ENCODE measurements around the gene PRCD. TPM values are rescaled to one million over a fixed set of nuclear protein-coding genes. Genes with fewer than 3 reads are reported as not detected.
"Not testable (repeated sequence)": the region's sequence is repeated elsewhere in the genome, so short reads cannot be mapped to it uniquely, and the experiment has no call there.

PRCD gene
- total RNA-seq, 6 experiments from 2014 or later = 0.12 to 1.3 (median 0.22) TPM; not detected in 3

DNA sequence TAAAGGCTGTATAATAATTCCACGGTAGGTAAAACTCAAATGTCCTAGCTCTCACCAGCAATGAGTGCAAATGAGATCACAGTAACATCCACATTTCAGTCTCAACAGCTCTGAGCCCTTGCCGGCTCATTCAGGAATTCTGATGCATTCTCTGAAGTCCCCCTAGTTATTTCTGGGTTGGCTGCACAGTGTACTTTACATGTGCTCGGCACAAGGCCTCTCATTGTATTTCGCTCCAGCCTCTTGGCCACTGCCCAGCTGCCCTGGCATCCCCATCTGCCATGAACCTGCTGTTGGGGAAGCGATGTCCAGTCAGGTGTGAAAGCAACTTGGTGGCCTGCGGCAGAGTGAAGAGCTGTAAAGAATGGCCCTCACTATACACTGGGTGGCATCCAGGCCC lies 14.3 kb downstream of the PRCD start:
- DNase-seq (no peak), ATAC-seq (no peak)
- 41% methylated on average over 5 of the region's 6 CpGs for WGBS (ENCODE audit: insufficient coverage, low coverage, low lambda C conversion rate, missing lambda C conversion rate)
- no peaks in the 10 kb centered on the region for H3K36me3 ChIP-seq
- TF ChIP-seq, protein P1, sequence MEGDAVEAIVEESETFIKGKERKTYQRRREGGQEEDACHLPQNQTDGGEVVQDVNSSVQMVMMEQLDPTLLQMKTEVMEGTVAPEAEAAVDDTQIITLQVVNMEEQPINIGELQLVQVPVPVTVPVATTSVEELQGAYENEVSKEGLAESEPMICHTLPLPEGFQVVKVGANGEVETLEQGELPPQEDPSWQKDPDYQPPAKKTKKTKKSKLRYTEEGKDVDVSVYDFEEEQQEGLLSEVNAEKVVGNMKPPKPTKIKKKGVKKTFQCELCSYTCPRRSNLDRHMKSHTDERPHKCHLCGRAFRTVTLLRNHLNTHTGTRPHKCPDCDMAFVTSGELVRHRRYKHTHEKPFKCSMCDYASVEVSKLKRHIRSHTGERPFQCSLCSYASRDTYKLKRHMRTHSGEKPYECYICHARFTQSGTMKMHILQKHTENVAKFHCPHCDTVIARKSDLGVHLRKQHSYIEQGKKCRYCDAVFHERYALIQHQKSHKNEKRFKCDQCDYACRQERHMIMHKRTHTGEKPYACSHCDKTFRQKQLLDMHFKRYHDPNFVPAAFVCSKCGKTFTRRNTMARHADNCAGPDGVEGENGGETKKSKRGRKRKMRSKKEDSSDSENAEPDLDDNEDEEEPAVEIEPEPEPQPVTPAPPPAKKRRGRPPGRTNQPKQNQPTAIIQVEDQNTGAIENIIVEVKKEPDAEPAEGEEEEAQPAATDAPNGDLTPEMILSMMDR (IDR thresholded peaks at IDR 0.05) = no peak
- no peak for TF ChIP-seq POLR2A (IDR thresholded peaks at IDR 0.05)
- peaks cover 0 to 40% (median 7%) of the 10 kb centered on the region in 4 donors for H3K4me1 ChIP-seq
- H3K9me3 ChIP-seq = no peaks in the 10 kb centered on the region
- no peaks in the 10 kb centered on the region for H3K27me3 ChIP-seq
- no peak overlapping the region for H3K4me3 ChIP-seq
- intact Hi-C loops (cut with DNase I) = no loop called here
- no peak overlapping the region for H3K27ac ChIP-seq

DNA sequence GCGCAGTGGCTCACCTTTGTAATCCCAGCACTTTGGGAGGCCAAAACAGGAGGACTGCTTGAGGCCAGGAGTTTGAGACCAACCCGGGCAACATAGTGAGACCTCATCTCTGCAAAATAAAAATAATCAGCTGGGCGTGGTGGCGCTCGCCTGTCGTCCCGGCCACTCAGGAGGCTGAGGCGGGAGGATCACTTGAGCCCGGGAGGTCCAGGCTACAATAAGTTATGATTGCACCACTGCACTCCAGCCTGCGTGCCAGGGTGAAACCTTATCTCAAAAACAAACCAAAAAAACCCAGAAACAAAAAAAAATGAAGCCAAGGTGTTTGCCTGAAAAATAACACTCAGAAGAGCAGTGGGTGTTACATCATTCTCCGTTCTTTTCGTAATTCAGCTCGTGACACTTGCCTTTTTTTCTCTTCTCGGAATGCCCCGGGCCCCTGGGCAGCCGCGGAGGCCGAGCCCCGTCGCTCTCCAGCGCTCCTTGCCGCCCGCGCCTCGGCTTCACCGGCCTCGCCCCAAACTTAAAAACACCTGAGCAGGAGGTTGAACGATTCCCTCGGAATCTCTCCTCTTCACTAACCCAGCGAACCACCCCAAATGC lies 17.0 kb downstream of the PRCD start:
- ATAC-seq (peak; percentile 54 to 66 (median 60)), DNase-seq (peak in 1 of 3 donors; percentile 57)
- 13% methylated on average over 27 of the region's 30 CpGs for WGBS (ENCODE audit: insufficient coverage, low coverage, low lambda C conversion rate, missing lambda C conversion rate)
- intact Hi-C loops (cut with DNase I) = no loop called here
- no peaks in the 10 kb centered on the region for H3K27me3 ChIP-seq
- peak overlapping the region; percentile 73 to 95 (median 86) for H3K4me3 ChIP-seq
- peaks cover 0 to 11% (median 6%) of the 10 kb centered on the region in 4 donors for H3K36me3 ChIP-seq
- H3K4me1 ChIP-seq = peaks cover 0 to 36% (median 2%) of the 10 kb centered on the region in 4 donors
- H3K9me3 ChIP-seq = no peaks in the 10 kb centered on the region
- peak overlapping the region; percentile 79 to 96 (median 93) for H3K27ac ChIP-seq
- no peak for TF ChIP-seq POLR2A (IDR thresholded peaks at IDR 0.05)
- TF ChIP-seq, protein P1 (IDR thresholded peaks at IDR 0.05) = no peak

DNA sequence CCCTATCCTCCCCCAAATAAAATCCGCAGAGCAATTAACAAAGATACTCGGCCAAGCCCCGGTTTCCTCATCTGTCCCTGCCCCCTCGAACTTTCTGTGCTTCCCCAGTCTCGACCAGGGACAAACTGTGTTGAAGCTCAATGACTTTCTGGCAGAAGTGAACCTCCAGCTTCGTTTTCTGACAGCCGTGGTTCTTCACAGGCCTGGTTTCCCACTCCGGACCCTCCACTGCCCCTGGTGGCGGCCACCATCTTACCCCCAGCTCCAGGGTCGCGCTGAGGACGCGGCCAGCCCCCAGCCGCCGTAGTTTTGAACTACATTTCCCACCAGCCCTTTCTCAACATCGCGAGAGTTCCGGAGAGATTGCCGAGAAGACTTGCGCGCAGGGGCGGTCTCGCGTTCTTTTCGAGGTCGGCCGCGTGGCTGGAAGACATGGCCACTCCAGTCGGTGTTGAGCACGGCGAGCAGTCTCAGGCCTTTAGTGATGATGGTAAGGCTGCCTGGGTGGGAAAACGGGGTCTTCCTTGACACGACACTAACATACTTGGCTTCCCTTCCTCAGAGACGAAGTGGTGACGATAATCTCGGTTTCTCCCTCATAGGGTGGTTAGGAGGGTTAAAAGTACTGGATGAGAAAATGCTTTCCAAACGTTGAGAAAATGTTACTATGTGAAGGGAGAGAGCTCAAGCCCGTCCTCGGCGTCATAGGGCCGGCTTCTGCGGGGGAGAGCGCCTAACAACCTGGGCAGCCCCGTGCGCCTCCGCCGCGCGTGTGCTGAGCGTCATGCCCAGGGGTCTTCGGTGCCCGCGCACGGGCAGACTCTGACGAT lies 17.7 kb downstream of the PRCD start:
- peak overlapping the region; percentile 73 to 95 (median 86) for H3K4me3 ChIP-seq
- DNase-seq (peak; percentile 94 to 96 (median 95)), ATAC-seq (peak; percentile 90 to 91 (median 91))
- peaks cover 0 to 36% (median 2%) of the 10 kb centered on the region in 4 donors for H3K4me1 ChIP-seq
- H3K27me3 ChIP-seq = no peaks in the 10 kb centered on the region
- H3K9me3 ChIP-seq = no peaks in the 10 kb centered on the region
- 0% methylated on average over 43 of the region's 55 CpGs for WGBS (ENCODE audit: insufficient coverage, low coverage, low lambda C conversion rate, missing lambda C conversion rate)
- peaks cover 0 to 15% (median 9%) of the 10 kb centered on the region in 4 donors for H3K36me3 ChIP-seq
- H3K27ac ChIP-seq = peak overlapping the region; percentile 79 to 96 (median 93)
- intact Hi-C loops (cut with DNase I) = no loop called here
- peak; percentile 75 for TF ChIP-seq POLR2A (IDR thresholded peaks at IDR 0.05)
- TF ChIP-seq, protein P1 (IDR thresholded peaks at IDR 0.05) = peak; percentile 35 to 67 (median 42)

DNA sequence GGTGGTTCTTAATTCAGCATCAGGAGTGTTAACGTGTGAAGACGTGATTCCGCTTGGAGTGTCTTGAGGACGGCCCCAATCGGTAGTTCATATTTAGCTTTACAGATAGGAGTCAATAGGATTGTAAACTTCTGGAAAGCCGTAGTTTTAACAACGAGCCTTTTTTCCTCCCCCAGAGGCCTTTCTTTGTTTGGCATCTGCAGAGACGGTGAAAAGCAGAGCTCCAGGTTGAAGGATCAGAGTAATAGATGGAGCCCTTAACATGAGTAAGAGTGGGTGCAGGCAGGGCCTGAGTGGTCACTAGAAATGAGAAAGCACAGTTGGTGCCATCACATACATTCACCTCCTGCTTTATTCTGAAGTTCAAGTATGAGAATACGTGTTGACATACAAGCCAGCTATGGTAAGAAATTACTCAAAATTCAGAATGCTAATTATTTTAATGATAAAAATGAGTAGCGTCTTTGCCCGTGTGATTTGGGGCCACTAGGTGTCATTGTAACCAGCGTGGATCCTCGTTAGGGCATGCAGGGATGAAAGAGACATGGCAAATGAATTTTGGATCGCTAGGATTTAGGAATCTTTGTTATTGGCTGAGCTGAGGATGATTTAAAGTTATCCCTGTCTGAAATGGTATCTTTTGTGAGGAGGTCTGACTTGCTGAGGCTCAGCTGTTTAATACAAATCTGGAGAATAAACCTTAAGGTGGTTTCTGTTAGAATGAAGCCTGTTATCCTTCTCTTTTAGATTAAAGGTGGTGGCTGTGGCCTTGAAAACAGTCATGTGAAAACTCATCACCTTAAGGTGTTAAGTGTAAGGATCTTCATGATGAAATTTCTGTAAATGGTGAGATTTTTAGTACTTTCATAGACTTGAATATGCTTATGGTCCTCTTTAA lies 18.6 kb downstream of the PRCD start:
- 2% methylated on average over 11 of the region's 14 CpGs for WGBS (ENCODE audit: insufficient coverage, low coverage, low lambda C conversion rate, missing lambda C conversion rate)

DNA sequence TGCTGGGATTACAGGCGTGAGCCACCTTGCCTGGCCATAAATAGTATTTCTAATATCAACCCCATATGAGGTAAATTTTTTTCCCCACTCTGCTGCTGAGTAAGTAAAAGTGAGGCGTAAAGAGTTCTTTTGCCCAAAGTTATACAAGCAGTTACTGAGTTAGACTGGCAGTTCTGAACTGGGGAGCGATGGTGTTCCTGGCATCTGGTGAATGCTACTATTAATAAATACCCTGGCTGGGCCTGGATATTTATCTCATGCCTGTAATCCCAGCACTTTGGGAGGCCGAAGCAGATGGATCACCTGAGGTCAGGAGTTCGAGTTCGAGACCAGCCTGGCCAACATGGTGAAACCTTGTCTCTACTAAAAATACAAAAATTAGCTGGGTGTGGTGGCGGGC lies 19.6 kb downstream of the PRCD start:
- H3K27ac ChIP-seq; H3K4me3 ChIP-seq; intact Hi-C loops (cut with DNase I); DNase-seq; ATAC-seq; H3K9me3 ChIP-seq; H3K27me3 ChIP-seq: not testable (repeated sequence)
- Histone ChIP-seq H3K4me1 (peaks cover 0 to 36% (median 2%) of the 10 kb centered on the region in 4 donors), H3K36me3 (peaks cover 0 to 31% (median 9%) of the 10 kb centered on the region in 4 donors)
- 66% methylated on average over 7 of the region's 7 CpGs for WGBS (ENCODE audit: insufficient coverage, low coverage, low lambda C conversion rate, missing lambda C conversion rate)

More for the DNA sequence above, 18.6 kb downstream of the PRCD start:
- peak; percentile 27 to 39 (median 34) for ATAC-seq
- Histone ChIP-seq H3K9me3 (no peaks in the 10 kb centered on the region), H3K4me3 (peak overlapping the region; percentile 73 to 95 (median 86)), H3K27ac (peak overlapping the region; percentile 79 to 96 (median 93)), H3K4me1 (peaks cover 0 to 36% (median 2%) of the 10 kb centered on the region in 4 donors), H3K36me3 (peaks cover 0 to 21% (median 9%) of the 10 kb centered on the region in 4 donors), H3K27me3 (no peaks in the 10 kb centered on the region)
- DNase-seq = no peak
- intact Hi-C loops (cut with DNase I) = no loop called here
- no peak for TF ChIP-seq POLR2A (IDR thresholded peaks at IDR 0.05)
- TF ChIP-seq, protein P1 (IDR thresholded peaks at IDR 0.05) = peak; percentile 50 to 70 (median 54)

Measured in right lobe of liver (tissue), 6 donors.